GM23338 (cell line): Measurements from ENCODE around the gene MARCHF3.

Source experiments
- CREB1 ChIP-seq: fragments of 250-450 bp; sonication (Bioruptor Pico); IDR thresholded peaks from 2 replicates; pipeline ENCODE4 v1.5.0; 2020; ENCODE audit warnings: low read depth, mild to moderate bottlenecking, moderate library complexity
- CTCF ChIP-seq, 2 experiments: fragments of 200-600 bp in 1 of 2; sonication (generic) in 1 of 2; conservative IDR thresholded peaks; 2 replicates each; pipeline versions ENCODE4 v1.5.1 to v1.6.1; 2016 to 2017; ENCODE audit warnings: antibody characterized with exemption in 2 of 2, low read depth in 2 of 2, mild to moderate bottlenecking in 2 of 2, moderate library complexity in 1 of 2
- EZH2 ChIP-seq: fragments of 200-600 bp; sonication (generic); IDR thresholded peaks from one replicate; pipeline ENCODE4 v1.8.0; 2017; ENCODE audit warnings: antibody characterized with exemption, mild to moderate bottlenecking, low read depth; ENCODE audit not compliant: unreplicated experiment
- EZH2phosphoT487 ChIP-seq: fragments of 200-600 bp; sonication (generic); IDR thresholded peaks from one replicate; pipeline ENCODE4 v1.8.1; 2018; ENCODE audit warnings: antibody characterized with exemption; ENCODE audit not compliant: unreplicated experiment
- JUNB ChIP-seq: IDR thresholded peaks from one replicate; pipeline ENCODE4 v1.6.1; 2016; ENCODE audit warnings: antibody characterized with exemption; ENCODE audit not compliant: unreplicated experiment
- REST ChIP-seq: IDR thresholded peaks from one replicate; pipeline ENCODE4 v1.6.1; 2018; ENCODE audit warnings: antibody characterized with exemption; ENCODE audit not compliant: unreplicated experiment

- TF ChIP-seq CTCF (conservative IDR thresholded peaks at IDR 0.05; ENCODE audit: low read depth in 2 of 2) (no peak), EZH2 (no peak), JUNB (no peak), EZH2phosphoT487 (no peak), CREB1 (no peak), REST (no peak)
Observed at GRCh38 chr5:126961128-126961527, 69.2 kb downstream of the MARCHF3 start.
